ENCODE results near the gene CLNK. TPM values are rescaled to one million over a fixed set of nuclear protein-coding genes. Genes with fewer than 3 reads are reported as not detected.

CLNK gene
- polyA plus RNA-seq, 3 donors: not detected

- no peaks in the 10 kb centered on the region for H3K36me3 ChIP-seq (replicated peaks in 1 of 2; ENCODE audit: control insufficient read depth in 1 of 2, insufficient read depth in 2 of 2, low read length in 2 of 2)
- no peak overlapping the region for H2AFZ ChIP-seq (ENCODE audit: insufficient read depth, low read depth, low read length, poor library complexity, severe bottlenecking)
- no peaks in the 10 kb centered on the region for H3K4me1 ChIP-seq (ENCODE audit: control insufficient read depth in 1 of 2, insufficient read depth in 2 of 2, low read length in 2 of 2)
- no peaks in the 10 kb centered on the region for H4K20me1 ChIP-seq (ENCODE audit: insufficient read depth, low read length)
- DNase-seq: no peak
- Mint-ChIP-seq H3K4me1 (peaks cover 11% of the 10 kb centered on the region), H3K4me3 (no peak overlapping the region), H3K36me3 (no peaks in the 10 kb centered on the region), H3K27me3 (ENCODE audit: low read depth in 3 of 3) (peaks cover 0 to 2% (median 0%) of the 10 kb centered on the region in 3 donors), H3K27ac (peak overlapping the region in 2 of 7 donors; percentile 50 to 61), H3K9me3 (peaks cover 0 to 1% (median 0%) of the 10 kb centered on the region in 7 donors)
- intact Hi-C loops (cut with micrococcal nuclease): no loop called here
- H3K9me3 ChIP-seq (replicated peaks in 1 of 2; ENCODE audit: control insufficient read depth in 1 of 2, insufficient read depth in 1 of 2, low read length in 2 of 2): no peaks in the 10 kb centered on the region
- no peak overlapping the region for H3K27ac ChIP-seq (ENCODE audit: low read depth in 1 of 2, low read length in 2 of 2)
- no peak overlapping the region for H3K9ac ChIP-seq (ENCODE audit: insufficient read depth, low read length, poor library complexity, severe bottlenecking)
- H3K4me2 ChIP-seq (replicated peaks; ENCODE audit: extremely low read depth, low read length, poor library complexity, severe bottlenecking): no peak overlapping the region
- no peaks in the 10 kb centered on the region for H3K27me3 ChIP-seq (ENCODE audit: control insufficient read depth in 2 of 2, insufficient read depth in 2 of 2, low read length in 2 of 2)
- TF ChIP-seq CTCF (IDR thresholded peaks at IDR 0.05): no peak
- no peak overlapping the region for H3K4me3 ChIP-seq (replicated peaks in 1 of 3; ENCODE audit: low read depth in 2 of 3, low read length in 3 of 3)
- H3K79me2 ChIP-seq (ENCODE audit: insufficient read depth, low read length): no peaks in the 10 kb centered on the region
Measured at GRCh38 chr4:10704430-10704810, 19.9 kb upstream of the CLNK start.

- no peaks in the 10 kb centered on the region for H3K27me3 ChIP-seq (ENCODE audit: control insufficient read depth in 2 of 2, insufficient read depth in 2 of 2, low read length in 2 of 2)
- no peak overlapping the region for H3K4me3 Mint-ChIP-seq
- TF ChIP-seq CTCF (IDR thresholded peaks at IDR 0.05): no peak
- no peak overlapping the region for H2AFZ ChIP-seq (ENCODE audit: insufficient read depth, low read depth, low read length, poor library complexity, severe bottlenecking)
- no peaks in the 10 kb centered on the region for H3K36me3 Mint-ChIP-seq
- H3K9ac ChIP-seq (ENCODE audit: insufficient read depth, low read length, poor library complexity, severe bottlenecking): no peak overlapping the region
- H3K27me3 Mint-ChIP-seq (ENCODE audit: low read depth in 3 of 3): peaks cover 0 to 2% (median 0%) of the 10 kb centered on the region in 3 donors
- no peak overlapping the region for H3K4me2 ChIP-seq (replicated peaks; ENCODE audit: extremely low read depth, low read length, poor library complexity, severe bottlenecking)
- H3K36me3 ChIP-seq (replicated peaks in 1 of 2; ENCODE audit: control insufficient read depth in 1 of 2, insufficient read depth in 2 of 2, low read length in 2 of 2): no peaks in the 10 kb centered on the region
- no peak overlapping the region for H3K27ac Mint-ChIP-seq
- H3K4me1 ChIP-seq (ENCODE audit: control insufficient read depth in 1 of 2, insufficient read depth in 2 of 2, low read length in 2 of 2): no peaks in the 10 kb centered on the region
- intact Hi-C loops (cut with micrococcal nuclease): no loop called here
- WGBS (ENCODE audit: insufficient coverage): no CpG with 5 or more reads among the region's 3 CpGs
- H3K79me2 ChIP-seq (ENCODE audit: insufficient read depth, low read length): no peaks in the 10 kb centered on the region
- no peak for DNase-seq
- H3K4me1 Mint-ChIP-seq: peaks cover 11% of the 10 kb centered on the region
- no peak overlapping the region for H3K27ac ChIP-seq (ENCODE audit: low read depth in 1 of 2, low read length in 2 of 2)
- no peaks in the 10 kb centered on the region for H3K9me3 ChIP-seq (replicated peaks in 1 of 2; ENCODE audit: control insufficient read depth in 1 of 2, insufficient read depth in 1 of 2, low read length in 2 of 2)
- H3K4me3 ChIP-seq (replicated peaks in 1 of 3; ENCODE audit: low read depth in 2 of 3, low read length in 3 of 3): no peak overlapping the region
- peaks cover 0 to 2% (median 0%) of the 10 kb centered on the region in 7 donors for H3K9me3 Mint-ChIP-seq
- no peaks in the 10 kb centered on the region for H4K20me1 ChIP-seq (ENCODE audit: insufficient read depth, low read length)
Measured at GRCh38 chr4:10703766-10704429, 19.3 kb upstream of the CLNK start.
